ENCODE measurements around the gene PLCB1.

PLCB1 gene

GRCh38 chr20:8215361-8215781, 83.3 kb downstream of the PLCB1 start:
- no peak for DNase-seq

- no peak for DNase-seq
Observed at GRCh38 chr20:8216375-8217200, 84.5 kb downstream of the PLCB1 start.

DNA sequence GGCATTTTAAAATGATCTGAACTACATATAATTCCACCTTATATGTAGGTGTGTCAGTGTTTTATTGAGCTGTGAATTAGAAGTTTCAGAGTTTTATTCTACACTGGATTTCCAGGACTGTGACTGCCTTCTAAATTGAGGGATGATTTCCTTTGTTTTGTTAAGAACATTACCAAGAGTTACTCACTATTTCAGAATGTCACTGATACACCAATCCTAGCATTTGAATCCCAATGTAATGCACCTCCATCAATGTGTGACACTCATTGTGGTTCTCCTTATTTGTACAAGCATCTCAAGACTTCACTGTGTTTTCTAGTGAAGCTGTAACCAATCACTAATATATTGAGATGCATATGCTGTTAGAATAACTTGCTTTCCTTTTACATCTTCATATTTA, 86.8 kb downstream of the PLCB1 start:
- DNase-seq, result no peak

GRCh38 chr20:8219403-8219802, 87.3 kb downstream of the PLCB1 start:
- DNase-seq, result no peak

GRCh38 chr20:8220716-8221115, 88.7 kb downstream of the PLCB1 start:
- DNase-seq, result no peak

DNA sequence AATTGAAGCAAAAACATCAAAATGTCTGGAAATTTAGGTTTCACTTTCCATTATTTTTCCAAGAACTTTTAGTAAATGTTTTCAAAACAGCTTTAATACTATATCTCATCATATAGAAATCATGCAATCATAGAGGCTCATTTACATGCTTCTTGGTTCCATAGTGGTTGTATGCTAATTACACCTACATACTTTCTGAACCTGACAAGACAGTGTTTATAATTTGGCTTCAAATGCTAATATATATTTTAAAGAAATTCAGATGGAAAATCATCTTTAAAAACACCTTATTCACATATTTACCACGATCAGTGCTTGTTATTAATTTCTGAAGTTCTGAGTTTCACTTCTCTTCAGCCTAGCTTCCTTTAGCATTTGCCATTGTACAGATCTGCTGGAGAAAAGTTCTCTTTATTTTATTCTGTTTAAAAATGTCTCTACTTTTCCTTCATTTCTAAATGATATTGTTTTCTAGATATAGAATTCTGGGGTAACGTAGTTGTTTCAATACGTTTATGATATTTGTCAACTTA, 89.9 kb downstream of the PLCB1 start:
- DNase-seq, result no peak

DNA sequence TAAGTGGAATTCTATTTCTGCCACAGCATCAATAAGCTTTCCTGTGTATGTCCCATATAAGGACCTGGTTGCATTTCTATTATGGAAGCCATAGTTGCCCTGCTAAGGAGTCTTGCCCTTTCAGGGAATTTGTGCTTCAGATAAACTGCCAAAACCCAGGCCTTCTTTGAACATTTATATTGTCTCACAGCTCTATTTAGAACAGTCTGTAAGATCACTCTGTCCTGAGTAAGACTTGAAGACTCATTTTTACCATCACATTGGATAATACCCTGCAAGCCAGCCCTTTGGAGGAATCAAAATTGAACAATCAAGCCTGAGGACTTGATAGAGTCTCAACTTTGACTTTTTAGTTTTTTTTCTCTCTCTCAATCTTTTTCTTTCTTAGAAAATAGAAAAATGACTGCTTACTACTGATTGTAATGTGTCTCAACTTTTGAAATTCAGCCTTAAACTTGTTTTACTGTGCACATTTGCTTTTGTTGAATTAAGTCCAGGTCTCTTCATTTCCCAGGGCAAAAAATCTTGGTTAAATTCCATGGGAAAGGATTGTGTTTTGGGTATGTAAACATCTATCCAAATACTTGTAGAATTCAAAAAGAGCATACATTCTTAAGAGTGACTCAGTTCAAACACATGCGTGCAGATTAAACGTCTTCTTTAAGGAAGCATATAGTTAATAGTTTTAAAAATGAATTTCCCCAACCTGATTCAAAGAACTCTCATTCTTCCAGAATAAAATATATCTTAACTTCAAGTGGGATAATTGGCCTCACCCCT, 91.2 kb downstream of the PLCB1 start:
- DNase-seq, result no peak

DNA sequence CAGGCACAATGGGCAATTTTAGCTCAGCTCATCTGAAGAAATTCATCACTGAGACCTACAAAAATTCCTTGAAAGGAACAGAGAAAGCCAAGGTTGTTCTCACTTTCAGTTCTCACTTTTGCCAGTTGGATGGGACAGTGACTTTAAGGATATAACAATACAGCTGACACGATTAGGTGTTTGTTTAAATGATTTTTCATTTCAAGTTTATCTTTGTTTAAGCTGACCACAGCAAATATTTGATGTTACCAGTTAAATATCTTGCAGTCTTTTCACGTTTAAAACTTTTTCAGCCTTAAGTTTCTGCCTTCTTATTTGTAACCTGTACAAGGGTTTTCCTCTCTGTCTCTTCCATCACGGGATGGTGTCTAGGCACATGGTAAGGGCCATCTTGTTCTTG, 93.6 kb downstream of the PLCB1 start:
- DNase-seq, result no peak

- no peak for DNase-seq
Observed at GRCh38 chr20:8226106-8226505, 94.0 kb downstream of the PLCB1 start.

GRCh38 chr20:8227293-8227692, 95.2 kb downstream of the PLCB1 start:
- DNase-seq, result no peak

DNA sequence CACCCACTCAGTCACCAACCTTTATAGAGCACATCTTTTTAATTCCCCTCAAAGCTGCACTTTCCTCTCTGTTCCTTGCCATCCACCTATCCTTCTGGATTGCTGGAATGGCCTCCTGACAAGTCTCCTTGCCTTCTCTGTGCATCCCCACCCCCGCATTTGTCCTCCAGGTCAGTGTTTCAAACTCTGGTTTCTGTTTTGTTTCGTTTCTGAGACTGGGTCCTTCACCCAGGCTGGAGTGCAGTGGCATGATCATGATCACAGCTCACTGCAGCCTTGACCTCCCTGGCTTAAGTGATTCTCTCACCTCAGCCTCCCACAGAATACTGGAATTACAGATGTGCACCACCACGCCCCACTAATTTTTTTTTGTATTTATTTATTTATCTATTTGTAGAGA, 96.2 kb downstream of the PLCB1 start:
- no peak for DNase-seq

GRCh38 chr20:8229090-8229489, 97.0 kb downstream of the PLCB1 start:
- no peak for DNase-seq

GRCh38 chr20:8231038-8231437, 99.0 kb downstream of the PLCB1 start:
- DNase-seq, result no peak

- no peak for DNase-seq
Observed at GRCh38 chr20:8232332-8232731, 100.3 kb downstream of the PLCB1 start.

DNA sequence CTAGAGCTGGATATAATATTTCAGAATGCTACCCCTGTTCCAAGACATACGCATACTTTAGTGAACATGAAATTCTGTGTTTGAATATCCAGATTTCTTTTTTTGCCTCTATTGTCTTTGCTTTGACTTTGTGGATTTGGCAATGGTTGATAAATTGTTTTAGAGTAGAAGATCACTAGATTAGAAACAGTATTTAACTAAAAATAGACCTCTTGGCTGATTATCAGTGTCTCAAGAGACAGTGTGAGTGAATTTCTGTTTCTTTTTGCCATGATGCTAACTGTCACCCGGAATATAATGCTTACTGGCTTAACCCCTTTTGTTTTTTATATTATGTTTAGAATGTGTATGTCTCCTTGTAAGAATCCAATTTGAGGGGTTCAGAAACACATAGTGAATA, 102.5 kb downstream of the PLCB1 start:
- no peak for DNase-seq

DNA sequence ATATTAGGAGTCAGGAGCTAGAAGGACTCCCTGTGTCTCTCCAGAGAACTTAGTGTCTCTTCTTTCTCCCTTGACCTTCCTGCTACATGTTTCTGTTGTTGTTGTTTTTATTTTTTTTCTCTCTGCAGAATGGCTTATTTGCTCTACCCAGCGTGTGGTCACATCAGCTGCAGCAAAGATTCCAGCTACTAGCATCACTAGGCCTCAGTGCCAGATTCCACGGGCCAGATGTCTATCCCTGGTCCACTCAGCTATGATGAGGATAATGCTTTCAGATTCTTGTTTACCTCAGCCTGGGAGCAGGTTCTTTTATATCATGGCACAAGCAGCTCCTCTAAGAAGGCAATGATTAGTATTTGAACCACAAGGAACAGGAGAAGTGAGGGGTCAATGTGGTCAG, 110.0 kb downstream of the PLCB1 start:
- no peak for DNase-seq

- DNase-seq, result no peak
Observed at GRCh38 chr20:8242827-8243724, 111.0 kb downstream of the PLCB1 start.

DNA sequence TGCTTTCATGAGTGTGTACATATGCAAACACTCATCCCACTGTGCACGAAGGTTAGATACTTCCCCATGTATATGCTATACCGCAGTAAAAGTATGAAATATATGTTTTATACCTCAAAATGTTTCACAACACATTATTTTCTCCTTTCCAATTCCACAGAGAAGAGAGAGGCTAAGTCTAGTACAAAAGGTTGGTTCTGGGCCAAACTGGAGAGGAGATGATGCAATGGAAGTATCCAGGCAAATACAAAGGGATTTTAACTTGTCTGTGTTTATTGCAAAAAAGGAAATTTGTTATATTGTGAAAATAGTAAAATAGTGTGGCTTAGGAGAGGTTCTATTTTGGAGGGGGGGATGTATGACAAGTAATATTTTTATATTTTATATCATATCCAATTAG, 112.6 kb downstream of the PLCB1 start:
- DNase-seq, result no peak

DNA sequence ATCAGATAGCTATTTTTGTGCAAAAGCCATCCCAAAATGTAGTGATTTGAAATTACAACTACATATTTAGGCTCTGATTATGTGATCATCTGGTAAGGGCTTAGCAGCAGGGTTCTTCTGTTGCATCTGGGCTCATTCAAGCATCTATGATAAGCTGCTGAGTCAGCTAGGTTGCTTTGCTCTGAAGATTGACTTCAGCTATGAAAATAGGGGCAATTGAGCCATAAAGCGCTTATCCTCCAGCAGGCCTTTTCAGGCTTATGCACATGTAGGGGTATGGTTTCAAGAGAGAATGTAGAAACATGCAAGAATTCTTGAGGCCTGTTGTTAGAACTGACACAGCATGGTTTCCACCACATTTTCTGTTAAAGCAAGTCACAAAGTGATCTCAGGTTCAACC, 114.1 kb downstream of the PLCB1 start:
- no peak for DNase-seq

- no peak for DNase-seq
Observed at GRCh38 chr20:8246716-8247115, 114.7 kb downstream of the PLCB1 start.

DNA sequence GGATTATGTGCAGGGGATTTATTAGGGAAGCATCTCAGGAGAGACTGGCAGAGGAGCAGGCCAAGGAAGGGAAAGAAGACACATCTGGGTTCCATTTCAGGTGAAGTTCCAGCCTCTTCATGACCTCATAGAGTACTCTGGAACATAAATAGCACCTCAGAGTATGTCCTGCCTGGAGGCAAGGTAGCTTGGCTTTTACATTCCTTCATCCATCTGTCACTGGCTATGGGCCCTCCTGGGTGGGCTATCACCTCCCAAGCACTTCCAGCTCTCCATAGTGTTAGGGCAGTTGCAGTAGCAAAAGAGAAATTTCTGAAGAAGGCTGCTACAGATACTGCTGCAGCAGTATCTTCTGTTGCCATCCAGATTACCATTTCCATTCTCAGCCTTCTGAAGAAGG, 116.0 kb downstream of the PLCB1 start:
- DNase-seq, result no peak

DNA sequence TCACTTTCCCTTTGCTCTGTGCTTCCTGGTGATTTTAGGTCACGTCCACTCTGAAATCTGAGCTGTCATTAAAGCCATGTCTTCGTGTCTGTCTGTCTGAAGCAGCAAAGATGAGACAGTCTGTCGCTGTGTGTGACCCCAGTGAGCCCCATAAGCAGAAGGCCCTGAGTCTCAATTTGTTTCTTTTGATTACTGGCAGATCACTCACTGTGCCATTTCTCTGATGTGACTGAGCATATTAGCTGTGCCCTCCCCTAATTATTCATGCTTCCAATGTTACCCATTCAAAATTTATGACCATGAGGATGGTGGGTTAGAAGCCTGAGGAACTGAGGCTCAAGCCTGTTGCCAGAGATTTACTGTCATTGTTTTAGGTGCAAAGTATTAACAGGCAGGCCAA, 117.6 kb downstream of the PLCB1 start:
- DNase-seq, result no peak
